Gastroesophageal sphincter (tissue), 3 donors: Measurements from ENCODE around the gene CREBL2.

Source experiments
- EP300 ChIP-seq: sonication (generic); formaldehyde crosslinking; IDR thresholded peaks from one replicate; pipeline ENCODE4 v1.6.1; 2017; ENCODE audit warnings: antibody characterized with exemption, mild to moderate bottlenecking
- POLR2A ChIP-seq, 2 donors: fragments of 450-650 bp; IDR thresholded peaks; one replicate each; pipeline ENCODE4 v1.6.1; 2017; ENCODE audit warnings: antibody characterized with exemption in 2 of 2, mild to moderate bottlenecking in 2 of 2, moderate library complexity in 1 of 2
- TF ChIP-seq, protein P1 (sequence below), 4 experiments: fragments of 200-600 bp in 2 of 4; fragments of 450-650 bp in 2 of 4; sonication (generic) in 1 of 4; IDR thresholded peaks; one replicate each; pipeline ENCODE4 v1.5.1; 2017 to 2019; ENCODE audit warnings: antibody characterized with exemption in 4 of 4, mild to moderate bottlenecking in 2 of 4, moderate library complexity in 2 of 4

DNA sequence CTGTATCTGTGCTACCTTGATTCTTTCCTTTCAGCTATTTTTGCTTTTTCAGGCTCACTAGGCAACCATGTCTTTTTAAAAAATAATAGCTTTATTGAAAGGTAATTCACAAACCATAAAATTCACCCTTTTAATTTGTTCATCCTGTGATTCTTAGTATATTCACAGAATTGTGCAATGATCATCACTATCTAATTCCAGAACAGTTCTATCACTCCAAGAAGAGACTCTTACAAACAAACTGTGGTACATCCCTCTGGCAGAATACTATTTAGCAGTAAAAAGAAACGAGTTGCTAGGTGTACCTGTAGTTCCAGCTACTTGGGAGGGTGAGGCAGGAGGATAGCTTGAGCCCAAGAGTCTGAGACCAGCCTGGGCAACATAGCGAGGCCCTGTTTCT lies 14.8 kb downstream of the CREBL2 start:
- no peak for TF ChIP-seq EP300
- TF ChIP-seq, protein P1, sequence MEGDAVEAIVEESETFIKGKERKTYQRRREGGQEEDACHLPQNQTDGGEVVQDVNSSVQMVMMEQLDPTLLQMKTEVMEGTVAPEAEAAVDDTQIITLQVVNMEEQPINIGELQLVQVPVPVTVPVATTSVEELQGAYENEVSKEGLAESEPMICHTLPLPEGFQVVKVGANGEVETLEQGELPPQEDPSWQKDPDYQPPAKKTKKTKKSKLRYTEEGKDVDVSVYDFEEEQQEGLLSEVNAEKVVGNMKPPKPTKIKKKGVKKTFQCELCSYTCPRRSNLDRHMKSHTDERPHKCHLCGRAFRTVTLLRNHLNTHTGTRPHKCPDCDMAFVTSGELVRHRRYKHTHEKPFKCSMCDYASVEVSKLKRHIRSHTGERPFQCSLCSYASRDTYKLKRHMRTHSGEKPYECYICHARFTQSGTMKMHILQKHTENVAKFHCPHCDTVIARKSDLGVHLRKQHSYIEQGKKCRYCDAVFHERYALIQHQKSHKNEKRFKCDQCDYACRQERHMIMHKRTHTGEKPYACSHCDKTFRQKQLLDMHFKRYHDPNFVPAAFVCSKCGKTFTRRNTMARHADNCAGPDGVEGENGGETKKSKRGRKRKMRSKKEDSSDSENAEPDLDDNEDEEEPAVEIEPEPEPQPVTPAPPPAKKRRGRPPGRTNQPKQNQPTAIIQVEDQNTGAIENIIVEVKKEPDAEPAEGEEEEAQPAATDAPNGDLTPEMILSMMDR (IDR thresholded peaks at IDR 0.05), result no peak
- TF ChIP-seq POLR2A (IDR thresholded peaks at IDR 0.05), result no peak
